H1 (cell line): ENCODE measurements around the gene PDE4D. TPM values are rescaled to one million over a fixed set of nuclear protein-coding genes. Genes with fewer than 3 reads are reported as not detected.

ENCODE experiments used
- CTCF ChIA-PET: fragments of 300-600 bp; sonication (Branson Sonifier 250); formaldehyde crosslinking; loops from one replicate; lab custom pipeline; 2021; ENCODE audit not compliant: partially characterized antibody; lab: Charles Lee
- POLR2A ChIA-PET: fragments of 300-600 bp; sonication (Branson Sonifier 250); formaldehyde crosslinking; loops from one replicate; lab custom pipeline; 2021; ENCODE audit warnings: inconsistent platforms; ENCODE audit not compliant: partially characterized antibody; lab: Charles Lee
- DNase-seq, 2 experiments: peaks; one replicate each; pipeline versions ENCODE4 v3.0.0 to v3.0.0-alpha.2; 2010 to 2022; ENCODE audit warnings: low spot score in 2 of 2, low read depth in 1 of 2, mixed read lengths in 1 of 2
- FAIRE-seq: peaks from 2 replicates; lab custom pipeline; 2011; peaks lifted over from hg19 to GRCh38; lab: Jason Lieb, UNC
- H2AFZ ChIP-seq: 2 replicates; pipeline ENCODE4 v1.8.1; 2012; ENCODE audit warnings: low read length, inconsistent platforms
- H2AK5ac ChIP-seq: 2 replicates; pipeline ENCODE4 v1.6.1; 2013; ENCODE audit warnings: low read depth, low read length
- H2BK120ac ChIP-seq: replicated peaks from 2 replicates; pipeline ENCODE3; 2013; ENCODE audit warnings: low read depth, low read length, inconsistent platforms
- H2BK12ac ChIP-seq: 2 replicates; pipeline ENCODE4 v1.6.1; 2013; ENCODE audit warnings: low read depth, low read length
- H2BK15ac ChIP-seq: 2 replicates; pipeline ENCODE4 v1.6.1; 2013; ENCODE audit warnings: low read length
- H2BK20ac ChIP-seq: 2 replicates; pipeline ENCODE4 v1.6.1; 2013; ENCODE audit warnings: low read length
- H2BK5ac ChIP-seq: 2 replicates; pipeline ENCODE4 v1.6.1; 2013; ENCODE audit warnings: low read depth, low read length
- H3K14ac ChIP-seq: 2 replicates; pipeline ENCODE4 v1.6.1; 2013; ENCODE audit warnings: inconsistent platforms; ENCODE audit not compliant: insufficient read length
- H3K18ac ChIP-seq: 2 replicates; pipeline ENCODE4 v1.6.1; 2013; ENCODE audit warnings: low read length; ENCODE audit errors: extremely low read depth
- H3K23ac ChIP-seq: 2 replicates; pipeline ENCODE4 v1.6.1; 2013; ENCODE audit warnings: inconsistent platforms; ENCODE audit not compliant: insufficient read length
- H3K23me2 ChIP-seq: 2 replicates; pipeline ENCODE4 v1.6.1; 2013; ENCODE audit warnings: low read depth, low read length
- H3K27ac ChIP-seq: 2 replicates; pipeline ENCODE4 v1.6.1; 2011; ENCODE audit warnings: low read depth, low read length, inconsistent platforms
- H3K27me3 ChIP-seq, 4 experiments: replicated peaks in 1 of 4; 1 replicate in 1 of 4; 2 replicates in 3 of 4; pipeline versions ENCODE4 v1.6.1 to v1.8.1; 2011 to 2013; ENCODE audit warnings: low read length in 3 of 4, mild to moderate bottlenecking in 3 of 4, inconsistent platforms in 2 of 4, mixed read lengths in 2 of 4, moderate library complexity in 1 of 4; ENCODE audit not compliant: control insufficient read depth in 3 of 4, insufficient read depth in 3 of 4; ENCODE audit errors: extremely low read depth in 1 of 4
- H3K36me3 ChIP-seq, 4 experiments: 2 replicates each; pipeline versions ENCODE4 v1.6.1 to v1.8.1; 2011 to 2013; ENCODE audit warnings: mild to moderate bottlenecking in 4 of 4, low read length in 3 of 4, moderate library complexity in 2 of 4, control low read depth in 1 of 4, inconsistent platforms in 1 of 4; ENCODE audit not compliant: insufficient read depth in 4 of 4, control insufficient read depth in 2 of 4
- H3K4ac ChIP-seq: replicated peaks from 2 replicates; pipeline ENCODE3; 2013; ENCODE audit warnings: low read length, low read depth, mixed read lengths, inconsistent platforms; ENCODE audit not compliant: insufficient read length
- H3K4me1 ChIP-seq, 4 experiments: replicated peaks in 1 of 4; 1 replicate in 1 of 4; 2 replicates in 3 of 4; pipeline versions ENCODE4 v1.6.1 to v1.8.1; 2011 to 2013; ENCODE audit warnings: low read length in 3 of 4, inconsistent platforms in 2 of 4, mixed read lengths in 1 of 4; ENCODE audit not compliant: insufficient read depth in 4 of 4, control insufficient read depth in 3 of 4
- H3K4me2 ChIP-seq, 2 experiments: 2 replicates each; pipeline versions ENCODE4 v1.6.1 to v1.8.1; 2011 to 2013; ENCODE audit warnings: low read depth in 2 of 2, low read length in 2 of 2, control low read depth in 1 of 2, inconsistent platforms in 1 of 2, mild to moderate bottlenecking in 1 of 2; ENCODE audit not compliant: insufficient read depth in 1 of 2
- H3K4me3 ChIP-seq, 4 experiments: fragments of 200-600, 300-600 bp in 1 of 4; sonication (generic), shearing (Covaris generic), sonication (Bioruptor Twin) in 1 of 4; 2 replicates each; pipeline versions ENCODE4 v1.5.1 to v1.8.1; 2011 to 2016; ENCODE audit warnings: low read length in 4 of 4, low read depth in 3 of 4, control low read depth in 2 of 4, inconsistent platforms in 2 of 4, mild to moderate bottlenecking in 2 of 4, mixed read lengths in 1 of 4, moderate library complexity in 1 of 4; ENCODE audit not compliant: insufficient read depth in 2 of 4; ENCODE audit errors: extremely low read depth in 1 of 4
- H3K56ac ChIP-seq: replicated peaks from 2 replicates; pipeline ENCODE3; 2013; ENCODE audit warnings: low read depth, mild to moderate bottlenecking, mixed read lengths, low read length, inconsistent platforms; ENCODE audit not compliant: insufficient read length
- H3K79me1 ChIP-seq: 2 replicates; pipeline ENCODE4 v1.6.1; 2013; ENCODE audit warnings: low read depth, low read length, control low read depth
- H3K79me2 ChIP-seq, 2 experiments: 2 replicates each; pipeline versions ENCODE4 v1.6.1 to v1.8.1; 2012 to 2013; ENCODE audit warnings: low read length in 2 of 2, mild to moderate bottlenecking in 2 of 2, inconsistent platforms in 1 of 2; ENCODE audit not compliant: insufficient read depth in 2 of 2, control insufficient read depth in 1 of 2
- H3K9ac ChIP-seq, 4 experiments: replicated peaks in 1 of 4; 1 replicate in 1 of 4; 2 replicates in 3 of 4; pipeline versions ENCODE4 v1.6.1 to v1.8.1; 2011 to 2013; ENCODE audit warnings: low read depth in 3 of 4, low read length in 3 of 4, control low read depth in 2 of 4, mild to moderate bottlenecking in 2 of 4, moderate library complexity in 2 of 4, inconsistent platforms in 1 of 4; ENCODE audit errors: extremely low read depth in 1 of 4
- H3K9me3 ChIP-seq, 2 experiments: 2 replicates each; pipeline versions ENCODE4 v1.6.1 to v1.8.1; 2012 to 2013; ENCODE audit warnings: mild to moderate bottlenecking in 2 of 2, moderate library complexity in 2 of 2, control low read depth in 1 of 2, inconsistent platforms in 1 of 2, low read depth in 1 of 2, low read length in 1 of 2, mixed read lengths in 1 of 2; ENCODE audit not compliant: insufficient read depth in 2 of 2
- H4K20me1 ChIP-seq, 2 experiments: replicated peaks in 1 of 2; 2 replicates each; pipeline versions ENCODE3 to v1.8.1; 2011 to 2013; ENCODE audit warnings: inconsistent platforms in 2 of 2, low read length in 2 of 2, mild to moderate bottlenecking in 1 of 2; ENCODE audit not compliant: insufficient read depth in 2 of 2, control insufficient read depth in 1 of 2
- H4K5ac ChIP-seq: 2 replicates; pipeline ENCODE4 v1.6.1; 2013; ENCODE audit warnings: low read length, low read depth, mixed read lengths, inconsistent platforms; ENCODE audit not compliant: insufficient read length
- H4K8ac ChIP-seq: 2 replicates; pipeline ENCODE4 v1.8.0; 2013; ENCODE audit warnings: mild to moderate bottlenecking, moderate library complexity, low read length, inconsistent platforms; ENCODE audit not compliant: insufficient read depth; ENCODE audit errors: extremely low read depth
- H4K91ac ChIP-seq: replicated peaks from 2 replicates; pipeline ENCODE3; 2013; ENCODE audit warnings: low read length, mixed read lengths, inconsistent platforms; ENCODE audit not compliant: insufficient read length
- BACH1 ChIP-seq: IDR thresholded peaks from 2 replicates; pipeline ENCODE4 v1.6.1; 2012; ENCODE audit warnings: low read length, improper control_type of control experiment
- CREB1 ChIP-seq: IDR thresholded peaks from 2 replicates; pipeline ENCODE4 v1.6.1; 2012; ENCODE audit warnings: inconsistent platforms
- KDM4A ChIP-seq: IDR thresholded peaks from one replicate; pipeline ENCODE4 v1.7.1; 2012; ENCODE audit warnings: low read depth, mild to moderate bottlenecking, moderate library complexity, low read length, inconsistent platforms; ENCODE audit not compliant: severe bottlenecking
- POLR2A ChIP-seq, 2 experiments: IDR thresholded peaks; 1 replicate in 1 of 2; 2 replicates in 1 of 2; pipeline ENCODE4 v1.6.1; 2011; ENCODE audit warnings: low read depth in 2 of 2, low read length in 2 of 2, mild to moderate bottlenecking in 2 of 2; ENCODE audit errors: control extremely low read depth in 1 of 2
- RBBP5 ChIP-seq: IDR thresholded peaks from 2 replicates; pipeline ENCODE4 v1.7.1; 2012; ENCODE audit warnings: low read depth, mild to moderate bottlenecking, inconsistent platforms, low read length, moderate library complexity, borderline replicate concordance
- RNF2 ChIP-seq: fragments of 200-900, 300-1000 bp; sonication (generic); IDR thresholded peaks from 2 replicates; pipeline ENCODE4 v1.7.1; 2016; ENCODE audit warnings: borderline replicate concordance, low read depth, mild to moderate bottlenecking, antibody characterized with exemption, low read length; ENCODE audit not compliant: poor library complexity, severe bottlenecking; ENCODE audit errors: missing control alignments
- SIN3A ChIP-seq, 2 experiments: IDR thresholded peaks in 1 of 2; conservative IDR thresholded peaks in 1 of 2; 2 replicates each; pipeline ENCODE4 v1.6.1; 2011 to 2012; ENCODE audit warnings: low read length in 2 of 2, improper control_type of control experiment in 1 of 2, low read depth in 1 of 2, mild to moderate bottlenecking in 1 of 2
- SRF ChIP-seq: IDR thresholded peaks from 2 replicates; pipeline ENCODE4 v1.6.1; 2011; ENCODE audit warnings: mild to moderate bottlenecking, low read depth, low read length, moderate library complexity
- TAF1 ChIP-seq: IDR thresholded peaks from 2 replicates; pipeline ENCODE4 v1.6.1; 2011; ENCODE audit warnings: mild to moderate bottlenecking, low read depth, low read length
- YY1 ChIP-seq: IDR thresholded peaks from 2 replicates; pipeline ENCODE4 v1.6.1; 2011; ENCODE audit warnings: low read depth, mild to moderate bottlenecking, low read length
- WGBS, 2 experiments: shearing (Covaris generic) in 1 of 2; methylation state at CpG; one replicate each; pipeline versions ENCODE4 v1.1.6 to v1.1.7; 2013 to 2015; ENCODE audit warnings: low lambda C conversion rate in 2 of 2, mixed read lengths in 2 of 2, inconsistent platforms in 1 of 2, low coverage in 1 of 2, missing lambda C conversion rate in 1 of 2; ENCODE audit not compliant: insufficient replicate concordance in 2 of 2, insufficient coverage in 1 of 2, insufficient read length in 1 of 2; ENCODE audit errors: extremely low coverage in 1 of 2, missing lambda C conversion rate in 1 of 2; 5-methylcytosine and 5-hydroxymethylcytosine counted together
- polyA plus RNA-seq, 7 experiments: library from polyadenylated mRNA; depleted of rRNA in 3 of 7; stranded (reverse) in 5 of 7; unstranded in 2 of 7; fragments of >200 nt in 5 of 7; fragments of 200-250 nt in 2 of 7; gene quantifications; 1 replicate in 5 of 7; 2 replicates in 1 of 7; 4 replicates in 1 of 7; pipeline versions ENCODE4 v1.2.1 to v1.2.3, GENCODE V29; 2011 to 2013; ENCODE audit warnings: missing spikeins in 2 of 7, mixed read lengths in 2 of 7
- total RNA-seq: library from RNA; stranded (reverse); fragmentation: NEBNext Ultra II Directional; extraction: Animal tissue kit (Norgen Biotek cat#: 25700); gene quantifications from 2 replicates; pipeline ENCODE4 v1.2.1, GENCODE V29; 2021
- TF ChIP-seq, protein P1 (sequence below): IDR thresholded peaks from 2 replicates; pipeline ENCODE4 v1.6.1; 2012; ENCODE audit warnings: inconsistent platforms

Gene PDE4D
- total and polyA plus RNA-seq, 2 of the 8 experiments (the other 6 are each of a cell fraction or from before 2014, with no cell fraction given), result 2.3 to 3.7 TPM

DNA sequence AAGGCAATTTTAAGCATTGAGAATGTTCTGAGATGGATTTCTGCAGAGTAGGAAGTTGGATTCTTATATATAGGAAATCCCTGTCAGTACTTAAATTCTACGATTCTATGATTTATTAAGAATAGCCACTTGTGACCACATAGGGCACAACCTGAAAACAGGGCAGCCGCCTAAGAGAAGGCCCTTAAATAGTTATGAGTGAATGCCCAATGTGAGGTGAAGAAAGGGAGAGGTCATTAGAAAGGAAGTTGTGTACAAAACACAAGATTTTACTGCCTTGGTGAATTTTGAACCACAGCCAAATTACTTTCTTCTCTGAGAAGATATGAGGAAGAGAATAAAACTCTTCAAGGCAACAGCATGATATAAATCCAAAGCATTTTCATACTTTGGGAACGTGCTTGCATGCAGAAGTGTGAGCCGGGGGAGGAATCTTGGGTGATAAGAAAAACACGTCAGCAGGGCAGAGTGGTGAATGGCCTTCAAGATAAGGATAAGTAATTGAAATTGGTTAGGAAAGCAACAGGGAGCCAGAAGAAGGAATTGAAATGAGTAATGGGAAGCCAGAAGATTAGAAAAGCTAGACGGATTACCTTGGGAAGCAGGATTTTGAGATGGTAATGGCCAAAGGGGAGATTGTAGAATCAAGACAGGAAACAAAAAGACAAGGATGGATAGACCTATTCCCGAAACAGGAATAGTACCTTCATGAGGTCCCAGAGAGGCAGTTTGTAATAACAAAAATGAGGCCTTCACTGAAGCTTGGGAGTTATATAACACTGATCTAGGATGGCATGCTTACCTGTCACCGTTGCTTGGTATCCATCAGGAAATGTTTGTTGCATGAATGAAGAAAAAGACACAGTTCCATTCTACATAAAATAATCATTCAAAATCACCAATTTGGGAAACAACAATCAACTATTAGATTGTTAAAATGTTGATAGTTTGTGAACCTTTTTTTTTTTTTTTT, 244.3 kb downstream of the PDE4D start:
- Histone ChIP-seq H3K18ac (no peak overlapping the region), H2BK15ac (no peak overlapping the region), H3K23ac (no peak overlapping the region), H3K4ac (no peak overlapping the region), H4K91ac (no peak overlapping the region), H3K79me1 (no peaks in the 10 kb centered on the region), H2BK5ac (no peak overlapping the region), H3K27me3 (no peaks in the 10 kb centered on the region), H3K4me2 (no peak overlapping the region), H3K4me1 (no peaks in the 10 kb centered on the region), H3K27ac (no peak overlapping the region), H4K5ac (no peak overlapping the region), H3K56ac (no peak overlapping the region), H3K9me3 (no peaks in the 10 kb centered on the region), H2BK120ac (no peak overlapping the region), H4K20me1 (no peaks in the 10 kb centered on the region), H3K9ac (no peak overlapping the region), H3K79me2 (no peaks in the 10 kb centered on the region), H4K8ac (no peak overlapping the region), H2AFZ (0 out of 2 replicates have a peak overlapping the region, but pooled peaks have one; percentile 1), H3K14ac (no peak overlapping the region), H2BK20ac (no peak overlapping the region), H3K23me2 (no peaks in the 10 kb centered on the region), H3K4me3 (no peak overlapping the region), H3K36me3 (no peaks in the 10 kb centered on the region), H2BK12ac (no peak overlapping the region), H2AK5ac (no peak overlapping the region)
- DNase-seq (no peak), FAIRE-seq (no peak)
- POLR2A ChIA-PET, result no interaction called here
- CTCF ChIA-PET, result interaction anchor here (0.7 to 1.4 kb wide), 2 partner anchors 151 to 152 kb away, joined by 4 read pairs; no protein-coding TSS in a partner anchor
- 84% methylated on average over 8 of the region's 8 CpGs; no CpG with 5 or more reads in 1 of the 2 experiments for WGBS, 2 experiments
- TF ChIP-seq CREB1 (no peak), SIN3A (conservative IDR thresholded peaks at IDR 0.05 in 1 of 2, IDR thresholded peaks at IDR 0.05 in 1 of 2; ENCODE audit: low read depth in 1 of 2, low read length in 2 of 2) (no peak), SRF (no peak), RBBP5 (no peak), KDM4A (no peak), BACH1 (no peak), POLR2A (IDR thresholded peaks at IDR 0.05; ENCODE audit: control extremely low read depth in 1 of 2, low read depth in 2 of 2, low read length in 2 of 2) (no peak), RNF2 (no peak), YY1 (no peak), TAF1 (no peak)
- TF ChIP-seq, protein P1, sequence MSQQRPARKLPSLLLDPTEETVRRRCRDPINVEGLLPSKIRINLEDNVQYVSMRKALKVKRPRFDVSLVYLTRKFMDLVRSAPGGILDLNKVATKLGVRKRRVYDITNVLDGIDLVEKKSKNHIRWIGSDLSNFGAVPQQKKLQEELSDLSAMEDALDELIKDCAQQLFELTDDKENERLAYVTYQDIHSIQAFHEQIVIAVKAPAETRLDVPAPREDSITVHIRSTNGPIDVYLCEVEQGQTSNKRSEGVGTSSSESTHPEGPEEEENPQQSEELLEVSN, result no peak
